NCI-H2107 treated with DMSO at 0.1 percent for 48 hours (cell line): ENCODE results near the gene CORO1C.

Experiments used
- DNase-seq: peaks from one replicate; lab custom pipeline; 2025; ENCODE audit not compliant: unreplicated experiment; lab: John Stamatoyannopoulos, UW

CORO1C gene

GRCh38 chr12:108653922-108654321 is 77.4 kb downstream of the CORO1C start:
- no peak for DNase-seq

DNA sequence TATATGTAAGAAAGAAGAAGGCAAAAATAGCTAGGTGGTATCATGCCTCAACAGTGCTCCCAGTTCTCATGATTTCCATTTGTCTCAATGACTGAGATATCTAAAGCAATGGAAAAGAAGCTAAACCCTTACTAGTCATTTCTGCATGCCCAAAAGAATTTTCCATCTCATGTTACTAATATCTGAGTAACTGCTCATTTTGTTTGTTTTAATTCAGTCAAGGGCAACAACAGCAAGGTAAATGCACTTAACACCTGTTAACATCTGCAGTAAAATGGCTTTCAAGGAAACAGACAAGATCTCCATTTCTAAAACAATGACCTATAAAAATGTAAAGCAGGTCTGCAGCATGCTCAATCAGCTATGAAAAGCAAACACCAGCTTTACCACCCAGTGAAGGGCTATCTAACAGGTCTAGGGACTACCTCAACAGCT is 78.2 kb downstream of the CORO1C start:
- DNase-seq, result peak; percentile 34

DNA sequence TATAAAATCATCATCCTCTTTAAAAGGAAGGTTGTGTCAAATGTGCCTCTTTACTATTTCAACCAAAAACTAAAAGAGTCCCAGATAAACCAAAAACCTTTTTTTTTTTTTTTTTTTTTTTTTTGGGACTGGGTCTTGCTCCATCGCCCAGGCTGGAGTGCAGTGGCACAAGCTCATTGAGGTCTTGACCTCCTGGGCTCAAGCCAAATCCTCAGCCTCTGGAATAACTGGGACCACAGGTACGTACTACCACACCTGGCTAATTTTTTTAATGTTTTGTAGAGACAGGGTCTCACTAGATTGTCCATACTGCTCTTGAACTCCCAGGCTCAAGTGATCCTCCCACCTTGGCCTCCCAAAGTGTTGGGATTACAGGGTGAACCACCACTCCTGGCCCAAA is 81.2 kb downstream of the CORO1C start:
- DNase-seq, result no peak

GRCh38 chr12:108649669-108650068 is 81.6 kb downstream of the CORO1C start:
- no peak for DNase-seq

- DNase-seq, result no peak
Measured at GRCh38 chr12:108649126-108649525, 82.2 kb downstream of the CORO1C start.

GRCh38 chr12:108648371-108648770 is 82.9 kb downstream of the CORO1C start:
- no peak for DNase-seq

- no peak for DNase-seq
Measured at GRCh38 chr12:108647585-108648287, 83.6 kb downstream of the CORO1C start.

- DNase-seq, result no peak
Measured at GRCh38 chr12:108646600-108647579, 84.4 kb downstream of the CORO1C start.

DNA sequence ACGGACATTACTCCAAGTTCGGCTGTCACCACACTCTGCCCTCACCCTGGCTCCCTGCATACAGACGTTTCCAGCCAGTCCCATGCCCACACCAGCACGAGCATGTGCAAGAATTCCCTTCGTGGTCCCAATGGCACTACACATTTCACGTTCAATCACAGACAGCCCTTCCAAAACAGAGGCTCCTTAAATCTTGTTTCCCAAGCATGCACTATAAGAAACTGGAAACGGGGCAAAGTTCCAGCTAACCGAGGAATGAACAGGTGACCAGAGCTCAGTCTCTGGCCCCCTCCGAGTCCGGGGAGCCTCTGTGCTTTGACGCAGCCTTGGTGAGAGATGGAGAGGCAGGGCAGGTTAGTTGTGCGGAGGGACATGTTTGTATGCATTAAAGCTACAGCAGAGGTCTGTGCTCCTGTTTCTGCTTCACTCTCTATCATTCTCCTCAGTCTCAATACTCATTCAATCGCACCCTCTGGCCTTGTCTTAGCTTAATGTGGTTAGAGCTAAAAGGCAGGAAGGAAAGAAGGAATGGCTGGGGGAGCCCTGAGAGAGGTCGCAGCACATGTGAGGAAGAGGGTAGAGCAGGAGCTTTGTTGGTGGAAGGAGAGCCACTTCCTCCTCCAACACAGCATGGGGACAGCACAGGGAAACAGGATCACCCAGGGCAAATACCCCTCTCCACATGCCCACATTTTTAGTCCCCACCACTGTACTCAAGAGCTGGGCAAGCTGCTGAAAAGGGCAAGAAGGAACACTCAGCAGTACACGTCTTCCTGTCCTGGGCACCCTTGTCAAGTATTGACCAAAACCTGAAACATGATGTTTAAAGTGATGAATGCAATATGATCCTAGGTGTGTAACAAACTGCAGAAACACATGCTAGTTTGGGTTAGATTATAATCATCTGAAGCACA is 85.4 kb downstream of the CORO1C start:
- no peak for DNase-seq

- DNase-seq, result no peak
Measured at GRCh38 chr12:108644811-108645120, 86.6 kb downstream of the CORO1C start.

- DNase-seq, result no peak
Measured at GRCh38 chr12:108643941-108644810, 87.1 kb downstream of the CORO1C start.

GRCh38 chr12:108642899-108643654 is 88.2 kb downstream of the CORO1C start:
- DNase-seq, result no peak

GRCh38 chr12:108642269-108642870 is 88.9 kb downstream of the CORO1C start:
- peak; percentile 78 for DNase-seq

DNA sequence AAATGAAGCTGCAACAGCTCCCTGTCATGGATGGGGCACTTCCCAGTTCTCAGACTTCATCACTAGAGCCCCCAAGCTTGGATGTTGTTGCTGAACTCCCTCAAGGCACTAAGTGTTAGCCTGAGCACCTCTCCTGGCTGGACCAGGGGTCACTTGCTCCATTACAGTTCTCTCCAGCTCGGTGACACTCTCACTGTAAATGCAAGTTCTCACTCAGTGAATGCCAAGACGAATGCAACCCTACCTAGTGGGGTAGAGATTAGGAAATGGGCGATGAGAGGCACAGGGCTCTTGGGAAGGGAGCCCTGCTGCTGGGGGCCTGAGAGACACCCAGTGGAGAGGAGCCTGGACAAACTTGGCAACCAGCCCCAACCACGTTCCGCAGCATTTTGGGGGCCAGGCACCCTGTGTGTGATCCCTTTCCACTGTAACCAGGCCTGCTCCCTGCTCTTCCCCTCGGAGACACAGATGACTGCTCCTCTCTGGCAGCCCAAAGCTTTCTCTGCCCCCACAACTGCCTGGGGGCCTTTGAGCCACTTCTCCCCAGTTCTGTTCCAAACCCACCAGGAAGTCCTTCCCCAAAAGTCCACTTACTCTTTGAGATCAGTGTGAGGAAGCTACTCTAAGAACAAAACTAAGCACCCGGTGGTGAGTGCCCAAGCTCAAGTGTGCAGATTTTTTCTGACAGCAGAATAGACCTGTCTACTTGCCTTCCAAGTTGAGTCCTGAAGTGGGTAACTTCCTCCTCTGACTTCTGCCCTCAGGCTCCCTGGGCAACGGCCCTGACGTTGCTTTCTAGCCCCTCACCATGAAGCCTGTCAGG is 89.7 kb downstream of the CORO1C start:
- no peak for DNase-seq

DNA sequence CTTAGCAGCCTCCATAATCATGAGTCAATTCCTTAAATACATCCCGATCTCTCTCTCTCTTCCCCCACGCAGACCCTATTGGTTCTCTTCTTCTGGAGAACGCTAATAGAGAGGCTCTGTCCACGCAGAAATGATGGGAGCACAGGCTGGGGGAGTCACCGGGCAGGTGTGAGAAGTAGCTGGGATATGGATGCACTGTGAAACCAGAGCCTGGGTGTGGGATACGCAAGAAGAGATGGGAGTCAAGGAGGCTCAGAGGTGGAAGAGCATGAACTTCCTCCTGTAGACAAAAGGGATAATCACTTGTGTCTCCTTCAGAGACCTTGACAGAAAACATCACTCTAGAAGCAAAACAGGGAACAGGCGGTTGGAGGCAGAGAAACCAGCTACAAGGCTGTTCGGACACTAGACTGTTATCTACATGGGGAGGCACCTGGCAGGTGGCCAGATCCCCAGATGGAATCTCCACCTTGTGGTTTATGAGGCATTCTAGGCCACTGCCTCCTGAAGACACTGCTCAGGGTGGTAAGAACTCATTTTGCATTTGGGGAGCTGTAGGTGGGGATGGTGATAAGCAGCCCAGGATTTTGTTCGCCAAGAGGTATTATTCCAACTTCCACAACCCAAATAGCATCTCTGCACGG is 90.4 kb downstream of the CORO1C start:
- no peak for DNase-seq

- DNase-seq, result no peak
Measured at GRCh38 chr12:108638997-108639822, 92.1 kb downstream of the CORO1C start.
